Activated naive CD8-positive, alpha-beta T cell treated with anti-CD3 and anti-CD28 coated beads, Interleukin-2, amount 50 U/mL, for 24 hours (primary cell): Measurements from ENCODE around the gene C22orf15.

Experiments used
- ATAC-seq: fragments of 150-1000 bp; cut with Tn5 transposase; one replicate; pipeline ENCODE4 v1.10.0; 2021
- DNase-seq: peaks from one replicate; pipeline ENCODE4 v3.0.0; 2021
- H3K27ac Mint-ChIP-seq: one replicate; pipeline ENCODE4 v1.8.0; 2021; ENCODE audit warnings: mild to moderate bottlenecking, mixed read lengths
- H3K27me3 Mint-ChIP-seq: one replicate; pipeline ENCODE4 v1.8.0; 2021; ENCODE audit warnings: mixed read lengths
- H3K36me3 Mint-ChIP-seq: one replicate; pipeline ENCODE4 v1.8.0; 2021; ENCODE audit warnings: low read depth, mixed read lengths
- H3K4me1 Mint-ChIP-seq: one replicate; pipeline ENCODE4 v1.8.0; 2021; ENCODE audit warnings: mixed read lengths
- H3K4me3 Mint-ChIP-seq: one replicate; pipeline ENCODE4 v1.8.0; 2021; ENCODE audit warnings: mild to moderate bottlenecking, moderate library complexity, mixed read lengths
- H3K9me3 Mint-ChIP-seq: one replicate; pipeline ENCODE4 v1.8.0; 2021; ENCODE audit warnings: mixed read lengths

C22orf15 gene

DNA sequence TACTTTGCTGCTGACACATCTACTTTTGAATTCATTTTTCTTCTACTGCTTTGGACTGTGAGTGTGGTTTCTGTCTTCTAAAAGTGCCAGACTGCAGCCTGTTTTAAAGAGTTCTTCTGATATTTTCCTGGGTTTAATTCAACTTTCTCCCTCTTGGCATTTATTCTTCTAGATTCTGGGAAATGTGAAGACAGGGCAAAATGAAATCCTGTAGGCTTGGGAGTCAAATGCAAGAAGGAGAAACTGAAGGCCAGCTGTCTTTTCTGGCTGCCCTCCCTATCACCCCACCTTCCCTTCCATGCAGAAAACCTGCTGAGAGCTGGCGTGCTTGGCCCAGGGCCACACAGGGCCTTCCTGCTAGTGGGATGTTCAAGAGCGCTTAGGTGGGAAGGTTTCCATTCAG, 19.5 kb upstream of the C22orf15 start:
- no peak for DNase-seq
- H3K27ac Mint-ChIP-seq, result no peak overlapping the region
- no peaks in the 10 kb centered on the region for H3K4me1 Mint-ChIP-seq
- H3K36me3 Mint-ChIP-seq, result peaks cover 17% of the 10 kb centered on the region
- no peak for ATAC-seq
- H3K9me3 Mint-ChIP-seq, result no peaks in the 10 kb centered on the region
- no peaks in the 10 kb centered on the region for H3K27me3 Mint-ChIP-seq
- no peak overlapping the region for H3K4me3 Mint-ChIP-seq

DNA sequence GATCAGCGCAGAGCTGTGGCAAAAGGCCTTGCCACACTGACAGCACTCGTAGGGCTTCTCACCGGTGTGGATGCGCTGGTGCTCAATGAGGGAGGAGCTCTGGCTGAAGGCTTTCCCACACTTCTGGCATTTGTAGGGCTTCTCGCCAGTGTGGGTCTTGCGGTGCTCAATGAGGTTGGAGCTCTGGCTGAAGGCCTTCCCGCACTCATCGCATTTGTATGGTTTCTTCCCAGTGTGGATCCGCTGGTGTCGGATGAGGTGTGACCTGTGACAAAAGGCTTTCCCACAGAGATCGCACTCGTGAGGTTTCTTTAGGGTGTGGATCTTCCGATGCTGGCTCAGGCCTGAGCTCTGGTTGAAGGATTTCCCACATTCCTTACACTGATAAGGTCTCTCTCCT, 18.8 kb upstream of the C22orf15 start:
- Mint-ChIP-seq H3K4me1 (no peaks in the 10 kb centered on the region), H3K36me3 (peaks cover 17% of the 10 kb centered on the region), H3K4me3 (no peak overlapping the region), H3K27me3 (no peaks in the 10 kb centered on the region), H3K9me3 (no peaks in the 10 kb centered on the region), H3K27ac (no peak overlapping the region)
- no peak for DNase-seq
- no peak for ATAC-seq

- Mint-ChIP-seq H3K4me3 (no peak overlapping the region), H3K27ac (no peak overlapping the region), H3K4me1 (no peaks in the 10 kb centered on the region), H3K36me3 (peaks cover 17% of the 10 kb centered on the region), H3K9me3 (no peaks in the 10 kb centered on the region), H3K27me3 (no peaks in the 10 kb centered on the region)
- no peak for ATAC-seq
- DNase-seq, result no peak
Observed at GRCh38 chr22:23744485-23744884, 18.3 kb upstream of the C22orf15 start.

GRCh38 chr22:23745791-23746190, 17.0 kb upstream of the C22orf15 start:
- DNase-seq (no peak), ATAC-seq (no peak)
- Mint-ChIP-seq H3K27me3 (no peaks in the 10 kb centered on the region), H3K4me1 (peaks cover 10% of the 10 kb centered on the region), H3K9me3 (no peaks in the 10 kb centered on the region), H3K36me3 (peaks cover 17% of the 10 kb centered on the region), H3K27ac (no peak overlapping the region), H3K4me3 (no peak overlapping the region)

DNA sequence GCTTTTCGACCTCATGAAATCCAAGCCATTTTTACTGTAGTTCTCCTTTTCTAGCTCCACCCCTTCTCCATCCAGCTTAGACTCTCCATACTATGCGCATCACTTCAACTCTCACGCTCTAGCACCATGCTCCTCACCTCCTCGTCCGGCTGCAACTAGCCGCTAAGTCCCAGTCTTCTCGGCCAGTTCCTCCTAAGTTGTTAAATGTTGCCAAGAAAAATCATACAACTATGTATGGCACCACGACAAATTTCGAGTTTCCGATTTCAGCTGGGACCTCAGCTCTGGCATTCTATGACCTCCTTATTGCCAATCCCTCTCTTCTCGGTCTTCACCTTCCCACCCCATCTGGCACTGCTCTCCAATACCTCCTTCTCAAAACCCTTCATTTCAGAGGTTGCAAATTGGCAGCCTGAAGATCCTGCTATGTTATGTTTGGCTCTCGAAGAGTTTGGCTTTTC, 12.9 kb upstream of the C22orf15 start:
- peak overlapping the region; percentile 13 for H3K27ac Mint-ChIP-seq
- ATAC-seq, result no peak

DNA sequence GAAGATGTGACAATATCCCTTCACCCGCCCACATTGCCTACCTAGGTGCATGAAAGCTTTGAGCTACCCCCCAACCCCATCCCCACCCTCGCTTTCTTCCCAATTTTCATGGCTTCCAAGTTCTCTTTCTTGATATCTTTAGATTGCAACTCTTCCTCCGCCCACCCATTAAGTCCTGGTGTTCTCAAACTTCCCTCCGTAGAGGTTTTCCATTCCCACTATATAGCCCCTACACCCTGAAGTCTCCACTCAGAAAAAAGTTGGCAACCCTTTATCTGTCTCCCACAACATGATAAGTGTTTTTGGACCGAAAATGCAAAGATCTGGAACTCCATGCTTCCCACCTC, 12.4 kb upstream of the C22orf15 start:
- no peak for ATAC-seq
- Mint-ChIP-seq H3K27ac (peak overlapping the region; percentile 52), H3K27me3 (no peaks in the 10 kb centered on the region), H3K4me1 (peaks cover 17% of the 10 kb centered on the region), H3K9me3 (no peaks in the 10 kb centered on the region), H3K4me3 (peak overlapping the region; percentile 83), H3K36me3 (no peaks in the 10 kb centered on the region)
- DNase-seq, result no peak

More for the DNA sequence above, 12.9 kb upstream of the C22orf15 start:
- Mint-ChIP-seq H3K27me3 (no peaks in the 10 kb centered on the region), H3K9me3 (no peaks in the 10 kb centered on the region), H3K36me3 (peaks cover 4% of the 10 kb centered on the region), H3K4me1 (peaks cover 17% of the 10 kb centered on the region), H3K4me3 (peak overlapping the region; percentile 83)
- DNase-seq, result no peak

GRCh38 chr22:23750714-23751440, 11.9 kb upstream of the C22orf15 start, which contains the start of gene ZNF70:
Gene ZNF70 (minus strand): TSS chr22:23751112. CDS start chr22:23745140, 5,972 bp downstream.
- no peaks in the 10 kb centered on the region for H3K9me3 Mint-ChIP-seq
- peaks cover 17% of the 10 kb centered on the region for H3K4me1 Mint-ChIP-seq
- ATAC-seq (peak; percentile 99), DNase-seq (peak; percentile 86)
- H3K36me3 Mint-ChIP-seq, result no peaks in the 10 kb centered on the region
- no peaks in the 10 kb centered on the region for H3K27me3 Mint-ChIP-seq
- H3K27ac Mint-ChIP-seq, result peak within 1 kb of the TSS; percentile 52
- peak within 1 kb of the TSS; percentile 83 for H3K4me3 Mint-ChIP-seq

GRCh38 chr22:23751441-23751996, 11.3 kb upstream of the C22orf15 start:
- Mint-ChIP-seq H3K27ac (peak overlapping the region; percentile 42), H3K9me3 (no peaks in the 10 kb centered on the region), H3K36me3 (no peaks in the 10 kb centered on the region), H3K4me3 (peak overlapping the region; percentile 76), H3K4me1 (peaks cover 17% of the 10 kb centered on the region), H3K27me3 (no peaks in the 10 kb centered on the region)
- ATAC-seq, result peak; percentile 2
- DNase-seq, result peak; percentile 25

GRCh38 chr22:23752090-23752691, 10.6 kb upstream of the C22orf15 start:
- Mint-ChIP-seq H3K4me3 (peak overlapping the region; percentile 76), H3K36me3 (no peaks in the 10 kb centered on the region), H3K27me3 (no peaks in the 10 kb centered on the region), H3K4me1 (peaks cover 17% of the 10 kb centered on the region), H3K27ac (peak overlapping the region; percentile 53), H3K9me3 (no peaks in the 10 kb centered on the region)
- ATAC-seq, result no peak
- DNase-seq, result peak; percentile 21

DNA sequence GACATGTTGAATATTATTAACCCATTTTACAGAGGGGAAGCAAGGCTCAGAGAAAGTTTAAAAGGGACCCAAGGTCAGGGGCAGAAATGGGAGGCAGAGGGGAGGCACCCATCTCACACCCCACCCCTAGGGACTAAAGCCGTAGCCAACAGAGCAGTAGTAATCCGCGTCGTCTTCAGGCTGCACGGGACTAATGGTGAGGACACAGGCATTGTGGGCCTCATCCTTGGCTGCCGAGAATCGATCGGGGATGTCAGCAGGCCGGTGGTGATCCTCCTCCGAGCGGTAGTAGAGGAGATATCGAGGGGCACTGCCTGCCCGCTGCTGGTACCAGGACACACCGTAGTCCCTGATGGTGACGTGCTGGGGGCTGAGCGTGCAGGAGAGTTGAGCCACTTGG, 10.0 kb upstream of the C22orf15 start:
- Mint-ChIP-seq H3K9me3 (no peaks in the 10 kb centered on the region), H3K27ac (peak overlapping the region; percentile 53), H3K4me1 (peaks cover 18% of the 10 kb centered on the region), H3K4me3 (peak overlapping the region; percentile 76), H3K36me3 (no peaks in the 10 kb centered on the region), H3K27me3 (no peaks in the 10 kb centered on the region)
- DNase-seq, result no peak
- ATAC-seq, result no peak

DNA sequence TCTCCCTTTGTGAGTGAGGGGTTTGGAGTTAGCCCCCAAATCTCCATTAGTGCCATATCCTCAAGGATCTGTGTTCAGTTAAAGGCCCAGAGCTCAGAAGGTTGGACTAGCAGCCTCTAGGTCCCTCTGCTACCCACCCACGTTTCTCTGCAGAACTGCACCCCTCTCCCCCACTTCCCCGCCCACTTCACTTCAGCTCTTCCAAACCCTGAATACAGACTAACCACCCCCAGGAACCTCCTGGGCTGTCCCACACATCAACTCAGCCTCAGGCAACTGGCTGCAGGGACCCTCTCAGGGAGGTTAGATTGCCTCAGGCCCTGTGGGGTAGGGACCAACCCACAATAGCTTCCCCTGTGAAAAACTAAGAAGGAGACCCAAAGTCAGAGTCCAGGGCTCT, 9.4 kb upstream of the C22orf15 start:
- Mint-ChIP-seq H3K36me3 (no peaks in the 10 kb centered on the region), H3K27ac (no peak overlapping the region), H3K4me3 (no peak overlapping the region), H3K9me3 (no peaks in the 10 kb centered on the region), H3K4me1 (peaks cover 18% of the 10 kb centered on the region), H3K27me3 (no peaks in the 10 kb centered on the region)
- no peak for ATAC-seq
- no peak for DNase-seq

- no peak for ATAC-seq
- Mint-ChIP-seq H3K27ac (no peak within 1 kb of the TSS), H3K27me3 (no peaks in the 10 kb centered on the region), H3K4me3 (no peak within 1 kb of the TSS), H3K9me3 (no peaks in the 10 kb centered on the region), H3K4me1 (peaks cover 18% of the 10 kb centered on the region), H3K36me3 (no peaks in the 10 kb centered on the region)
- no peak for DNase-seq
Observed at GRCh38 chr22:23754220-23754919, 8.4 kb upstream of the C22orf15 start, which contains the start of gene VPREB3. Gene VPREB3 (minus strand): TSS chr22:23754425. CDS start chr22:23754363, 62 bp downstream.

GRCh38 chr22:23754980-23755636, 7.7 kb upstream of the C22orf15 start:
- peaks cover 12% of the 10 kb centered on the region for H3K4me1 Mint-ChIP-seq
- DNase-seq (no peak), ATAC-seq (no peak)
- no peak overlapping the region for H3K27ac Mint-ChIP-seq
- no peaks in the 10 kb centered on the region for H3K36me3 Mint-ChIP-seq
- H3K9me3 Mint-ChIP-seq, result no peaks in the 10 kb centered on the region
- no peaks in the 10 kb centered on the region for H3K27me3 Mint-ChIP-seq
- no peak overlapping the region for H3K4me3 Mint-ChIP-seq

- Mint-ChIP-seq H3K9me3 (no peaks in the 10 kb centered on the region), H3K27ac (no peak overlapping the region), H3K27me3 (no peaks in the 10 kb centered on the region), H3K36me3 (no peaks in the 10 kb centered on the region), H3K4me1 (peaks cover 9% of the 10 kb centered on the region), H3K4me3 (no peak overlapping the region)
- DNase-seq, result no peak
- no peak for ATAC-seq
Observed at GRCh38 chr22:23755711-23756110, 7.1 kb upstream of the C22orf15 start.
